Fibroblast of villous mesenchyme (primary cell): ENCODE measurements around the gene PIGZ. TPM values are rescaled to one million over a fixed set of nuclear protein-coding genes. Genes with fewer than 3 reads are reported as not detected.
A peak's percentile ranks its signal among the peaks of the same experiment; 100 is the strongest.

Experiments used
- DNase-seq: peaks from one replicate; pipeline ENCODE4 v3.0.0-alpha.2; 2010; ENCODE audit warnings: low read depth
- H3K4me3 ChIP-seq: 2 replicates; pipeline ENCODE4 v1.5.1; 2011; ENCODE audit warnings: low read depth, mild to moderate bottlenecking, low read length
- total RNA-seq: library from RNA; depleted of rRNA; stranded (reverse); fragments of >200 nt; gene quantifications from 2 replicates; pipeline ENCODE4 v1.2.3, GENCODE V29; 2012
- TF ChIP-seq, protein P1 (sequence below): IDR thresholded peaks from 2 replicates; pipeline ENCODE4 v1.5.1; 2012; ENCODE audit warnings: low read depth, mild to moderate bottlenecking, low read length; ENCODE audit not compliant: insufficient read depth

The PIGZ gene
- total RNA-seq, 1 donor, result 1.7 TPM

DNA sequence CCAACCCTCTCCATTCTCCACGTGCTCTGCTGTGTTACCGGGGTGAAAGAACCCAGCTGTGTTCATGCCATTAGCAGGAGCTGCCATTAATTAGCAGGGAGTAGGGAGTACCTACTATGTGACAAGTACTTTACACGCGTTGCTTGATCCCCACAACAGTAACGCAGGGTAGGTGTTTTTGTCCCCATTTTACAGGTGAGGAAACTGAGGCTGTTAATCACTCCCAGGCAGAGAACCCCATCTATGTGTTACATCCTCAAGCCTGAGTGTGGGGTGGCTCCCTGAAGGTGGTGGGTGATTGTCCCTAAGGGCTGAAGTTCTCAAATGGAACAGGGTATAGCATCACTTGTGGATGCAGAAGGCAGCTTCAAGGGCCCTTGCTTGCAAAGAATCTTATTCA, 38.2 kb upstream of the PIGZ start:
- TF ChIP-seq, protein P1, sequence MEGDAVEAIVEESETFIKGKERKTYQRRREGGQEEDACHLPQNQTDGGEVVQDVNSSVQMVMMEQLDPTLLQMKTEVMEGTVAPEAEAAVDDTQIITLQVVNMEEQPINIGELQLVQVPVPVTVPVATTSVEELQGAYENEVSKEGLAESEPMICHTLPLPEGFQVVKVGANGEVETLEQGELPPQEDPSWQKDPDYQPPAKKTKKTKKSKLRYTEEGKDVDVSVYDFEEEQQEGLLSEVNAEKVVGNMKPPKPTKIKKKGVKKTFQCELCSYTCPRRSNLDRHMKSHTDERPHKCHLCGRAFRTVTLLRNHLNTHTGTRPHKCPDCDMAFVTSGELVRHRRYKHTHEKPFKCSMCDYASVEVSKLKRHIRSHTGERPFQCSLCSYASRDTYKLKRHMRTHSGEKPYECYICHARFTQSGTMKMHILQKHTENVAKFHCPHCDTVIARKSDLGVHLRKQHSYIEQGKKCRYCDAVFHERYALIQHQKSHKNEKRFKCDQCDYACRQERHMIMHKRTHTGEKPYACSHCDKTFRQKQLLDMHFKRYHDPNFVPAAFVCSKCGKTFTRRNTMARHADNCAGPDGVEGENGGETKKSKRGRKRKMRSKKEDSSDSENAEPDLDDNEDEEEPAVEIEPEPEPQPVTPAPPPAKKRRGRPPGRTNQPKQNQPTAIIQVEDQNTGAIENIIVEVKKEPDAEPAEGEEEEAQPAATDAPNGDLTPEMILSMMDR, result no peak
- no peak for DNase-seq
- H3K4me3 ChIP-seq, result no peak overlapping the region

DNA sequence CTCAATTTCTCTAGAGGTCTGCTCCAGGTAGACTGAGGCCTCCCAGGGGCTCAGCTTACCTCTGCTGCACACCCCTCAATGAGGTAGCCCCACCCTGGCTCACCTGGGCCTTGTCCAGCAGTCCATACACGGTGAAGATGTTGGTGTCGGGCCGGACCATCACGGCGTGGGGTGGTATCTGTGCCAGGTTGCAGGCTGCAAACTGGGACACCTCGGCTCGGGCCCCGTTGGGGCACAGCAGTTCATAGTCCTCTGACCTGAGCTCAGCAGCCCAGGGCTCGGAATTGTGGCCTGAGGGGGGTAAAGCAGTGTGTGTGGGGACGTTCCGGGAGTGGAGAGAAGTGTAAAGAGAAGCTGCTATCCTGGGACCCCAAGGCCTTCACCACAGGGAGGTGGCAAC, 37.8 kb upstream of the PIGZ start:
- no peak for DNase-seq
- TF ChIP-seq, protein P1, result no peak
- no peak overlapping the region for H3K4me3 ChIP-seq

DNA sequence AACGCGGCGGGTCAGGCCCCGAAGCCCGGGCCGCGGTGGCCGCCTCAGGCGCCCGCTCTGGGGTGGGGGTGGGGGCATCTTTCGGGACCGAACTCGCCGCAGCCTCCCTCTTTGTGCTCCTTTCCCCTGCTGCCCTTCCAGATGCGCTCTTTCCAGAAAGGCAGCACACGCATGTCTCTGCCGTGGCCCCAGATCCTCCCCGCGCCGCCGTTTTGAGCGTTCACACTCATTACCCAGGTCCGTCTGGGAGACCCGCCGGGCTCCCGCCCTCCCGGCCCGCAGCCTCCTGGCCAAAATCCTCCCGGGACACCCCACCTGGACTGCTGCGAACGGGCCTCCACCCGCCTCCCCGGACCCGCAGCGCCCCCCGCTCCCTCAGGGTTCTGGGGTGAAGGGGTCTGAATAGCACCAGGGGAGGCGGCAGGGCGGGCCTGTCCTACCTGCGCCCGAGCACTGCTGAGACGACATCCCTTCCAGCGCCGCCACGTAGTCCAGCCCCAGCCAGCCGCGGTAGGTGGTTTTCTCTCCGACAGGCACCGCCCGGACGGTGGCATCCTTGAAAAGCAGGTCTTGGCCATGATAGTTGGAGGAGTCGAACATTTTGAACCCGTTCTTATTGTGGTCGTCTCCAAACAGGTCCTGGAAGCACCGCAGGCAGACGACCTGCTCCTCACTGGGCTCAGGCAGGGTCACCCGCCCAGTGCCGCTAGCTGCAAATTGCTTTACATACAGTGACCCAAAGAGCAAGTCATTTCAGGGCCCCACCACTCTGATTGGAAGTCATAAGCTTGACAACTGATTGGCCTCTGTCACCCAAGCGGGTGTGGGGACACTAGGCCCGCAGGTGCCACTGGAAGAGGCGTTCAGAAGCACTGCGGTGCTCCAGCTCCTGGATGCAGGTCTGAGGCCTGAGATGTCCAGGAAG, 35.1 kb upstream of the PIGZ start:
- DNase-seq, result no peak
- H3K4me3 ChIP-seq, result peak overlapping the region; percentile 51
- TF ChIP-seq, protein P1, result no peak

DNA sequence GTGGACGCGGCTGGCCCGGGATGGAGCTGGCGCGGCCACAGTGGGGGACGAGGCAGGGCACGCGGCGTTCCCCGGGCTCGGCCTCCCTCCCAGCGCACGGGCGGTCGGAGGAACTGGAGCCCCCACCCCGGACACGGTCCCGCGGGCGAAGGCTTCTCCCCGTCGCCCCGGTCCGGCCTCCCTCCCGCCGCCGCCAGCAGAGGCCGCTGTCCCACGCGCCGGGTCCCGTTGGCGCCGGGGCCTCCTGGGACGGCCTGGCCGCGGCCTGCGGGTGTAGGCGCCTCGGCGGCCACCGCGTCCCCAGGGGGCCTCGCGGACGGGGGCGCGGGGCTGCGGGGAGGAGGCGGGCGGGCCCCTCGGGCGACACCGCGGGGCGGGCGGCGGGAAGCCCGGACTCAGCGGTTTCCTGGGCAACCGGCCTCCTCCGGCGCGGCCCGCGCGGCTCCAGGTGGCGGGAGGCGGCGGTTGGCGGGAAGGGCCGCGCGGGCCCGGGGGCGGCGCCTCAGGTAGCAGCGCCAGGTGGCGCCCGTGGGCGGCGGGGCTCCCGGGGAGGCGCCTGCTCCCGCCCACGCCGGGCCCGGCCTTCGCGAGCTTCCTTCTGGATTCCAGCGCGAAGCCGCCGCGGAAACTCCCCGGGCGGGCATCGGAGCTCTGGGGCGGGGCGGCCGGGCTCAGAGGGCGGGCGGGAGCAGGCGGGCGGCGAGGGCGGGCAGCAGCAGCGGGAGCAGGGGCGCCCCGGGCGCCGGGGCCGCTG, 34.2 kb upstream of the PIGZ start:
- DNase-seq, result peak; percentile 59

DNA sequence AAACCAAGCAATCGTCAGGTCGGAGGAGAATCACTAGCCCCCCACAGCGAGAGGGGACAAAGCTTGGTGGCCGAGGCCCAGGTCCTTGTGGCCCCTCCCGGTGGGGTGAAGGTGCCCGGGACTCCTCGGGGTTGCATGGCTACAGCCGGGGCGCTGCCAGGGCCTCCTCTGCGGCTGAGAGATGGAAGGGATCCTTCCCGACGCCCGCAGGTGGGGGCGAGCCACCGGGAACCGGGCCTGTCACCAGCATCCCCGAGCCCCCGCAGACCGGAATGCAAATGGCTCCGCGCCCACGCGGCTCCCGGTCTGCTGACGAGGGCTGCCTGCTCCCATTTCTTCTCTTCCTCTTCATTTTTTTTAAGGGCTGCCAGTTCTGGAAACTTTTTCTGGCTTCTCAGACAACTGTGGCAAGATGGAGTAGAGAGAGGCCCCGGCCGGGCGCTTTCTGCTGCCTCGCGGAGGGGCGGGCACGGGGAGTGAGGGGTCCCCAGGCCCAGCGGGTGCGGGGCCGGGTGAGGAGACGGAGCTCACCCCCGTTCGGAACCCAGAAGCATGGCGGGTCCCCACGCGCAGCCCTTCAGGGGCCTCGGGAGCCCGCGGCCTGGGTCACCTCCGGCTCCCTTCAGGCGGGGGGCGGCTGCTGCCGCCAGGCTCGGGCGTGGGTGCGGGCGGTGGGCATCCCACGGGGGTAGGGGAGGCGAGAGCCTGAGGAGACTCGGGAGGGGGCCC, 33.5 kb upstream of the PIGZ start:
- DNase-seq, result peak; percentile 10
- peak overlapping the region; percentile 43 for H3K4me3 ChIP-seq
- TF ChIP-seq, protein P1, result no peak

More for the DNA sequence above, 34.2 kb upstream of the PIGZ start:
- TF ChIP-seq, protein P1, result peak; percentile 55
- H3K4me3 ChIP-seq, result peak overlapping the region; percentile 51

DNA sequence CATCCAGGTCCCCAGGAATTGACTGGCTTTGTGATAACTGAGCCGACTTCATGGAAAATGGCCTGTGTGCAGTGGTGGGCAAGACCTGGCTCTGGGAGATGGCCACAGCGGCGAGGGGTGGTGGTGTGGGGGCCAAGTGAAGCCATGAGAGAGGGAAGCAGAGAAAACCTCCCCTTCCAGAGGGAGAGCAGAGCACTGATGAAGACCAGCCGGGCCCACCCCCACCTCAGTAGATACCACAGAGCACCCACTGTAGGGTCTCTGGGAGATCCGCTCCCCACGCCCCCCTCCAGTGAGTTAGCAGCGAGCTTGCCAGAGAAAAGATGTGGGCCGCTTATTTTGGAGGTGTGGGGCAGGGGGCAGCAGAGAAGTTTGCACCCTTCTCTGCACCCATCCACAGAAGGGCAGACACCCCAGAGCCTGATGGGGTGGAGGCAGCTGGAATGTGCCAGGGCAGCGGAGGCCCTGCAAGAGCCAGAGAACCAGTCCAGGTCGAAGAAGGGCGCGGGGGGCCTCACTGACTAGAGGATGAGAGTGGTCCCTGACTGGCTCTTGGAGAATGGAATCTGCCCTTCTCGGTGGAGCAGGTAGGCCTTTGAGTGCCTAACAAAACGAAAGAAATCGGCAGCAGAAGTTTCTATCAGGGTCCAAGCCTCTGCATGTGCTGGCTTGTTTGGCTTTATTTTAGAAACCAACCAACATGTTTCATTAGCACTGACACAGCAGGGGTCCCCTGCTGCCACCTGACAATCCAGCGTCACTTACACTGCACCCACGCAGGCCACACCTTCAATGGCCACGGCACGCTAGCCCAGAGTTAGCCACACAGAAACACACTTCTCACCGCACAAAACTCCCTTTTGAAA, 32.7 kb upstream of the PIGZ start:
- H3K4me3 ChIP-seq, result no peak overlapping the region
- TF ChIP-seq, protein P1, result no peak
- no peak for DNase-seq
